HG02885 (cell line): ENCODE results near the gene MSI2.

Source experiments
- ATAC-seq: cut with Tn5 transposase; IDR thresholded peaks from one replicate; pipeline ENCODE4 v1.9.1; 2021; ENCODE audit warnings: mild to moderate bottlenecking; ENCODE audit not compliant: unreplicated experiment, poor library complexity

MSI2 gene

GRCh38 chr17:57543230-57543629 is 286.9 kb downstream of the MSI2 start:
- ATAC-seq = no peak

- no peak for ATAC-seq
These were observed 288.1 kb downstream of the MSI2 start for GRCh38 chr17:57544401-57544800.

- ATAC-seq = no peak
These were observed 288.6 kb downstream of the MSI2 start for GRCh38 chr17:57544834-57545463.

GRCh38 chr17:57545731-57546342 is 289.5 kb downstream of the MSI2 start:
- no peak for ATAC-seq

GRCh38 chr17:57548421-57549410 is 292.4 kb downstream of the MSI2 start:
- no peak for ATAC-seq

- ATAC-seq = no peak
These were observed 293.1 kb downstream of the MSI2 start for GRCh38 chr17:57549468-57549867.

- no peak for ATAC-seq
These were observed 293.7 kb downstream of the MSI2 start for GRCh38 chr17:57550016-57550415.

- ATAC-seq = no peak
These were observed 294.5 kb downstream of the MSI2 start for GRCh38 chr17:57550668-57551315.

GRCh38 chr17:57551321-57552079 is 295.2 kb downstream of the MSI2 start:
- peak; percentile 42 for ATAC-seq

GRCh38 chr17:57552114-57552624 is 295.8 kb downstream of the MSI2 start:
- ATAC-seq = peak; percentile 58

GRCh38 chr17:57553526-57553925 is 297.2 kb downstream of the MSI2 start:
- ATAC-seq = no peak

- no peak for ATAC-seq
These were observed 297.9 kb downstream of the MSI2 start for GRCh38 chr17:57553991-57554825.

GRCh38 chr17:57554826-57555635 is 298.7 kb downstream of the MSI2 start:
- ATAC-seq = no peak

- ATAC-seq = no peak
These were observed 299.4 kb downstream of the MSI2 start for GRCh38 chr17:57555636-57556175.

GRCh38 chr17:57556320-57556719 is 300.0 kb downstream of the MSI2 start:
- ATAC-seq = no peak

- ATAC-seq = no peak
These were observed 300.7 kb downstream of the MSI2 start for GRCh38 chr17:57556977-57557376.

GRCh38 chr17:57557416-57557815 is 301.1 kb downstream of the MSI2 start:
- ATAC-seq = no peak
